GM10248 (cell line): ENCODE data around the gene LYPD3.
"Not testable (repeated sequence)": the region's sequence is repeated elsewhere in the genome, so short reads cannot be mapped to it uniquely, and the experiment has no call there.

ENCODE experiments used
- CTCF ChIA-PET: fragments of 300-600 bp; sonication (Branson Sonifier 250); formaldehyde crosslinking; extraction: SDS; loops from one replicate; lab custom pipeline; 2021; ENCODE audit warnings: antibody characterized with exemption; lab: Yijun Ruan, JAX
- POLR2A ChIA-PET: fragments of 350-650 bp; sonication (Branson Sonifier 250); formaldehyde crosslinking; extraction: SDS; loops from one replicate; lab custom pipeline; 2020; ENCODE audit warnings: antibody characterized with exemption; lab: Yijun Ruan, JAX
- DNase-seq: peaks from one replicate; pipeline ENCODE4 v3.0.0; 2012; ENCODE audit errors: extremely low spot score
- TF ChIP-seq, protein P1 (sequence below): IDR thresholded peaks from 2 replicates; pipeline ENCODE4 v1.5.1; 2012; ENCODE audit warnings: mild to moderate bottlenecking, low read depth; ENCODE audit errors: extremely low read depth, missing control alignments, control extremely low read depth

LYPD3 gene

DNA sequence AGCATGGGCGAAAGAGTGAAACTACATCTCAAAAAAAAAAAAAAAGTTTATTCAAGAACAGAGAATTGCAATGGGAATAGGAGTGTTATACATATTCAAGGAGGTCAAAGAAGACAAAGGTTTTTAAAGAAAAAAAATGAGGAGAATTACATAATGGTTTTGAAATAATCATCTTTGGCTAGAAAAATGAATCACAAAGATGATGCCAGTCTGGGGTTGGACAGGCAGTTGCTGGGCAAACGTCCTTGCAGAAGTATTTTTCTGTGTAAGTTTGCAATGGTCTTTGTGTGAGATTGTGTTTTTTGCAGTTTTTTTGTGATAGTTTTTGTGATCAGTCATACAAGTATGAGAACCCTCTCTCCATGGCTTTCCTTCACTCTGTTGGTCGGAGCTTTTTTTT is 23.7 kb downstream of the LYPD3 start:
- ChIA-PET CTCF (interaction anchor here (1.2 to 12.2 kb wide), 2 partner anchors 9 to 80 kb away, joined by 3 to 138 read pairs; no protein-coding TSS in a partner anchor), POLR2A (no interaction called here)
- TF ChIP-seq, protein P1, sequence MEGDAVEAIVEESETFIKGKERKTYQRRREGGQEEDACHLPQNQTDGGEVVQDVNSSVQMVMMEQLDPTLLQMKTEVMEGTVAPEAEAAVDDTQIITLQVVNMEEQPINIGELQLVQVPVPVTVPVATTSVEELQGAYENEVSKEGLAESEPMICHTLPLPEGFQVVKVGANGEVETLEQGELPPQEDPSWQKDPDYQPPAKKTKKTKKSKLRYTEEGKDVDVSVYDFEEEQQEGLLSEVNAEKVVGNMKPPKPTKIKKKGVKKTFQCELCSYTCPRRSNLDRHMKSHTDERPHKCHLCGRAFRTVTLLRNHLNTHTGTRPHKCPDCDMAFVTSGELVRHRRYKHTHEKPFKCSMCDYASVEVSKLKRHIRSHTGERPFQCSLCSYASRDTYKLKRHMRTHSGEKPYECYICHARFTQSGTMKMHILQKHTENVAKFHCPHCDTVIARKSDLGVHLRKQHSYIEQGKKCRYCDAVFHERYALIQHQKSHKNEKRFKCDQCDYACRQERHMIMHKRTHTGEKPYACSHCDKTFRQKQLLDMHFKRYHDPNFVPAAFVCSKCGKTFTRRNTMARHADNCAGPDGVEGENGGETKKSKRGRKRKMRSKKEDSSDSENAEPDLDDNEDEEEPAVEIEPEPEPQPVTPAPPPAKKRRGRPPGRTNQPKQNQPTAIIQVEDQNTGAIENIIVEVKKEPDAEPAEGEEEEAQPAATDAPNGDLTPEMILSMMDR, result no peak
- DNase-seq, result no peak

DNA sequence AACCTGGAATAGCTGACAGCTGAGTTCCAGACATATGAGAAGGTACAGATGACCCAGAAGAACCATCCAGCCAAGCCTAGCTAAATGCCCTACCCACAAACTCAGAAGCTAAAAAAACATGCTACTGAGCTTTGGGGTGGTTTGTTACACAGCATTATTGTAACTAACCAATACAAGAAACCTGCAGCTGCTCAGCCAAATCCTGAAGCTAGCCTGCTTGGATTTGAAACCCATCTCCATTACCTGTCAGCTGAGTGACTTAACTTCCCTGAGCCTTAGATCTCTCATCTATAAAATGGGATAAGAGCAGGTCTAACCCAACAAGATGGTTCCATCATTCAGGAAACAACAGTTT is 25.7 kb downstream of the LYPD3 start:
- ChIA-PET CTCF (interaction anchor here (1.3 to 12.2 kb wide), 4 partner anchors 8 to 82 kb away, joined by 3 to 138 read pairs (median 38); no protein-coding TSS in a partner anchor), POLR2A (no interaction called here)
- TF ChIP-seq, protein P1, result no peak
- DNase-seq, result no peak

DNA sequence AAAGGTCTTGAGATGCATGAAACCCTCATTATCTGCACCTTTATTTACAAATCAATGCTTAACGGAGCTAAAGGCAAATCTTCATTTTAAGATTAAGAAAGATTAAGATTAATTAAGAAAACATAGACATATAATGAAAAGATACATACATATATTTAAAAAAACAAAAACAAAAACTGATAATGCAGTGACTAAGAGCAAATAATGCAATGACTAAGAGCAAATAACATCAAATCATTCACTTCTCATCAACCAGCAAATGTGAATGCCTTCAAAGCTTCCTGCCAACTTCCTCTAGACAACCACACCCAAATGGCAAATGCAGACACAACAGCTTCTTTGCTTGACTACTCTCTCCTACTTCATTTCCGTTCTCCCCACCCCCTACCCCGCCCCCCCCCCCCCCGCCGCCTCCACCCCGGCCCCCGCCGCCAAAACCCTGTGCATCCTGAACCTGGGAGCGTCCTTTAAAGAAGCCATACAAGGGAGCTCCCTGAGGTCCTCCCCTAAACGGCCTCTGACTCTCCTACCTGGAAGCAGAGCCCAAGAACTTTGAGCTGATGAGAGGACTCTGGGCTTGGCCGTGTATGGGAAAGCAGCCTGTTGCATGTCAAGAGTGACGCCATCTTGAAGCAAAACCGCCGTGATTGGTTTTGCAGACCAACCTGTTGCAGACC is 26.2 kb downstream of the LYPD3 start:
- POLR2A ChIA-PET, result no interaction called here
- DNase-seq, result no peak
- CTCF ChIA-PET, result interaction anchor here (1.2 to 12.2 kb wide), 5 partner anchors 9 to 83 kb away, joined by 3 to 138 read pairs (median 4); no protein-coding TSS in a partner anchor
- TF ChIP-seq, protein P1, result no peak

DNA sequence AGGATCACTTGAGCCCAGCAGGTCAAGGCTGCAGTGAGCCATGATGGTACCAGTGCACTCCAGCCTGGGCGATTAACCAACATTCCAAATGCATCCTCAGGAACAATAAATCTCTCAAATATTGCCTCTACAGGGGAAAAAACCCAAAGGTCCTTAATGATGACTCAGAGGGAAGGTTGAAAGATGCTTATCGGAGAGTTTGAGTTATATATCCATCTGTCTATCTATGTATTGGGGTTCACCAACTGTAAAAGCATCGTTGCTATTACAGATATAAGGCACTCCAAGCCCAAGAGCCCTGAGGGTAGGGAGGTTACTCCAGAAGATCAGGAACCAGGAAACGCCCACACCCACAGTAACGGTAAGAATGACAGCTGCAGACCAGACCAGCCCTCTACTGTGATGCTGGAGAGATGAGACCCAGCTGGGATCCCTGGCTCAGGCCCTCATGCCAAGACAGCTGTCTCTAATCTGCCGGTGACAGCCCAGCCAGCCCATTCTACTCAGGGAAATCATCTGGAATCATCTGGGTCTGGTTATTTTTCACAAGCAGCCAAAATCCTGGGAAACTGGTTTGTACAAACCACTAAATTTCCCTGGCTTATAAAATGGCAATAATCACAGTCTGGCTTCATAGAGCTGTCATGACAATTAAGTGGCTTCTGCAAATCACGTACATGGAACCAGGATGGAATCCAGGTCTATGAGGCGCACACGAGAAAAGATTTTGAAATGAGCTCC is 26.9 kb downstream of the LYPD3 start:
- ChIA-PET CTCF (interaction anchor here (0.5 to 12.2 kb wide), 5 partner anchors 9 to 166 kb away, joined by 3 to 138 read pairs (median 4); no protein-coding TSS in a partner anchor), POLR2A (no interaction called here)
- TF ChIP-seq, protein P1, result no peak
- DNase-seq, result no peak

DNA sequence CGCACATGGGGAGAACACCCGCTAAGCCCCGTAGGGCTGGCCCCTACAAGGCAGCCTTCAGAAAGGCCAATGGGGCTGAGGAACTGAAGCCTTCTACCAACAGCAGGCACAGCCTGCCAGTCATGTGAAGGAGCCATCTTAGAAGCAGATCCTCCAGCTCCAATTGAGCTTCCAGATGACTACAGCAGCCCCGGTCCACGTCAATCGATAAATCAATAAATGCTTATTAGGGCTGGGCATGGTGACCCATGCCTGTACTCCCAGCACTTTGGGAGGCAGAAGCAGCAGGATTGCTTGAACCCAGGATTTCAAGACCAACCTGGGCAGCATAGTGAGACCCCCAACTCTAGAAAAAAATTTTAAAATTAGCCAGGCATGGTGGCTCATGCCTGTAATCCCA is 27.7 kb downstream of the LYPD3 start:
- TF ChIP-seq, protein P1, result no peak
- ChIA-PET CTCF (interaction anchor here (9.8 to 12.2 kb wide), 2 partner anchors 10 to 84 kb away, joined by 71 to 138 read pairs; no protein-coding TSS in a partner anchor), POLR2A (no interaction called here)
- no peak for DNase-seq

DNA sequence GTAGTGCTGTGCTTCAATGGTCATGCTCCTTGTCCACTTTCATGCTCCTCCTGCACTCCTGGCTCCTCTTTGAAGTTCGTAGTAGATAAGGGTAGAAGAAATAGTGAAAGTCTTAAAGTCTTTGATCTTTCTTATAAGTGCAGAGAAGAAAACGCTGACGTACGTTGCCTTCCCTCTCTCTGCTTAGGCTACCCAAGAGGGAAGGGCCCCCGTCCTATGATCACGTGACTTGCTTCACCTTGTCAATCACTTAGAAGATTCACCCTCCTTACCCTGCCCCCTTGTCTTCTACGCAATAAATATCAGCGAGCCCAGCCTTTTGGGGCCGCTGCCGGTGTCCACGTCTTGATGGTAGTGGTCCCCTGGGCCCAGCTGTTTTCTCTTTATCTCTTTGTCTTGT is 28.1 kb downstream of the LYPD3 start:
- CTCF ChIA-PET, result interaction anchor here (9.8 to 12.2 kb wide), 2 partner anchors 11 to 85 kb away, joined by 71 to 138 read pairs; no protein-coding TSS in a partner anchor
- POLR2A ChIA-PET, DNase-seq: not testable (repeated sequence)
